Activated naive CD8-positive, alpha-beta T cell (primary cell): ENCODE data around the gene FBXL7.

ENCODE experiments used
- H3K27ac Mint-ChIP-seq: one replicate; pipeline ENCODE4 v1.8.0; 2021; ENCODE audit warnings: mixed read lengths
- H3K27me3 Mint-ChIP-seq: one replicate; pipeline ENCODE4 v1.8.0; 2021; ENCODE audit warnings: mixed read lengths
- H3K36me3 Mint-ChIP-seq: one replicate; pipeline ENCODE4 v1.8.0; 2021; ENCODE audit warnings: mixed read lengths
- H3K4me1 Mint-ChIP-seq: one replicate; pipeline ENCODE4 v1.8.0; 2021; ENCODE audit warnings: low read depth, mixed read lengths
- H3K4me3 Mint-ChIP-seq: one replicate; pipeline ENCODE4 v1.8.0; 2021; ENCODE audit warnings: mild to moderate bottlenecking, mixed read lengths
- H3K9me3 Mint-ChIP-seq: one replicate; pipeline ENCODE4 v1.8.0; 2021; ENCODE audit warnings: low read depth, mixed read lengths

The FBXL7 gene

DNA sequence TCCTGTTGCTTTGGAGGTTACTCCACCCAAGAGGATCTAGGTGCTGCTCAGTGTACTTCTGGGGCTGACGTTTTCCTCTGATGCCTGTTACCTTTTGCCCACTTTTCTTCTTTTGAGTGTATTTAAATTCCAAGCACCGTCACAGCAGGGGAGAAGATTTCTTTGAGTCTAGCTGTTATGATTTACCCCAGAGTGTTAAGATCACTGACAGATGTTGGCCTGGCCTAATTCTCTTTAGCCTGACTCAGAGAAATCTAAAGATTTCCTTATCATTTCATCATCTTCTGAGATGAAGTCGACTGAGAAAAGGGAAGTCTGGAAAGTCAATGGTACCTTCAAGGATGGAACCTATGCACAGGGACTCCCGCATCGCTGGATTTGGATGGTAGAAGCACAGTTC is 191.5 kb downstream of the FBXL7 start:
- no peaks in the 10 kb centered on the region for H3K4me1 Mint-ChIP-seq
- H3K9me3 Mint-ChIP-seq: no peaks in the 10 kb centered on the region
- no peaks in the 10 kb centered on the region for H3K36me3 Mint-ChIP-seq
- H3K27me3 Mint-ChIP-seq: no peaks in the 10 kb centered on the region
- no peak overlapping the region for H3K27ac Mint-ChIP-seq
- no peak overlapping the region for H3K4me3 Mint-ChIP-seq

DNA sequence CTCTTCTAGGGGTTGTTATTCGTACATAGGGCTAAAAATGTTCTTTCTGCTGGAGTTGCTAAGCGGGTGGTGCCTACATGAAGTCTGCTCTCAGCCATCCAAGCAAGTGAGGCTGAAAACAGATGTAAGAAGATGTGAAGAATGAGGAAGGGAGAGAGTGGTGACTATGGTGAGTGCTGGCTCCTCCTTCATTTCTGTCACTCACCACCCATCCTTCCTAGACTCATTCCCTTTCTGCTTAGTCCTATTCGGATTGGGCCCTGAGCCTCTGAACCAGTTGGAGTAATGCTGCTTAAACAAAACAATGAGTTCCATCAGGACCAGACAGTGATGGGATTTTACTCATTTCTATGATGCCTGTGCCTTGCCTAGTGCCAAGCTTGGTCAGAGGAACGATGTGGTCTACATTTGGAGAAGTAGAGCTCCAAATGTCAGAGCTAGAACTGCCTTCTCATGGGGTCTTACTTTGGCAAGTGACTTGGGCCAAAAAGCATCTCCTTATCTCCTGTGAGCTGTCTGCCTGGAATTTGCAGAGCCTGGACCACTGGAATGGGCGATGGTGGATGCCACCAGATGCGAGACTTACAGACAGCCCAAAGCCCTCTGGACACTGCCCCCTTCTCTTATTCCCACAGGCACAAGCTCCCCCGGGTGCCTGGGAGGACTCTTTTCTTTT is 192.9 kb downstream of the FBXL7 start:
- H3K4me1 Mint-ChIP-seq: no peaks in the 10 kb centered on the region
- H3K27me3 Mint-ChIP-seq: no peaks in the 10 kb centered on the region
- H3K36me3 Mint-ChIP-seq: no peaks in the 10 kb centered on the region
- H3K9me3 Mint-ChIP-seq: no peaks in the 10 kb centered on the region
- H3K27ac Mint-ChIP-seq: no peak overlapping the region
- H3K4me3 Mint-ChIP-seq: no peak overlapping the region

DNA sequence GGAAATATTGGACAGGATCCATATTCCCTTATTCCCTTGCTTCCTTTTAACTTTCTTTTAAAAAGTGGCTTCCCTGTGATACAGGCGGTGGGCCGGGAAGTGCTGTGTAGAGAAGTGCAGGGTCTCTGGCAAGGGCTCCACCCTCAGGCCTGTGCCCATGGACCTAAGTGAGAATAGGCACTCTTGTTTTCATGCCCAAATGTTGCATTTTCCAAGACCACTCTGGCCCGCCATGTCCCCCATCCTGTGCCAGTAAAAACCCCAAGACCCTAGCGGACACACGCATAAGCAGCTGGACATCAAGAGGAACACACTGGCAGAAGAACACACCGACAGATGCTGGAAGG is 193.4 kb downstream of the FBXL7 start:
- H3K4me3 Mint-ChIP-seq: no peak overlapping the region

DNA sequence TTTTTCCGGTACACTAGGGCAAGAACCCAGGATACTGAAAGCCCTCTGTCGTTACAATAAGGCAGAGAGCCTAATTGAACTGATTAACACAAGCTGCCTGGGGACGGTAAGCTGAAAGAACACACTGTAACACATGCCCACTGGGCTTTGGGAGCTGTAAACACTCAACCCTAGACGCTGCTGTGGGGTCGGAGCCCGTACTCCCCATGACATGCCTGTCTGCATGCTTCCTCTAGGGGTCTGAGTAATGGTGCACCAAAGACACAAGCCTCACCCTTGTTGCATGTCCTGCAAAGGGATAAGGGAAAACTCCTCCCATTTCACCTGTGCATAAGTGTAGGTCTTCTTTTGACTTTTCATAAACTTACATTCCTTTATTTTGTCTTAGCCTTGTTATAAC is 194.0 kb downstream of the FBXL7 start:
- no peak overlapping the region for H3K4me3 Mint-ChIP-seq
- H3K4me1 Mint-ChIP-seq: no peaks in the 10 kb centered on the region
- no peaks in the 10 kb centered on the region for H3K27me3 Mint-ChIP-seq
- no peaks in the 10 kb centered on the region for H3K9me3 Mint-ChIP-seq
- no peak overlapping the region for H3K27ac Mint-ChIP-seq
- H3K36me3 Mint-ChIP-seq: no peaks in the 10 kb centered on the region

More for the DNA sequence above, 193.4 kb downstream of the FBXL7 start:
- H3K4me1 Mint-ChIP-seq: no peaks in the 10 kb centered on the region
- no peak overlapping the region for H3K27ac Mint-ChIP-seq
- no peaks in the 10 kb centered on the region for H3K27me3 Mint-ChIP-seq
- no peaks in the 10 kb centered on the region for H3K9me3 Mint-ChIP-seq
- no peaks in the 10 kb centered on the region for H3K36me3 Mint-ChIP-seq

DNA sequence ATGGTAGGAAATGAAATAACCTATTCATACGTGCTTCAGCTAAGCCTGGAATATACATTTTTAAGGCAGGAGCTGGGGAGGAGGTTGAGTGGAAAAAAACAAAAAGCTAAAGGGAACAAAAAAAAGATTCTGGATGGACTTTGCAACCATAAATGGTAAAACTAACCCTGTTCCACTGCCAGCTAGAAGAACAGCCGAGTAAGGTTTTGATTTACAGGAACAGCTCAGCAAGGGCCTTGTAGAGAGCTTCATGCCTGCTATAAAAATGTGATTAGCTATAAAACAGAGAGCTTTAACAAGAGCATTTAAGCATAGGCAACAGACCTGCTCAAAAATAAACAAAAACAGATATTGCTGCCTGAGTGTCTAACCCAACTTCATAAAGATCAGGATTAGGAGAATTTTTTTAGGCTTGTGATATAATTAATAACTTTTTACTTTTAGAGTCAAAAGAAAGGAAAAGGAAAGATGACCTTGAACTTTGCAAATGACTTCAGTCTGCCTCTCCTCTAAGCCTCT is 194.8 kb downstream of the FBXL7 start:
- H3K4me3 Mint-ChIP-seq: no peak overlapping the region
- no peaks in the 10 kb centered on the region for H3K4me1 Mint-ChIP-seq
- H3K36me3 Mint-ChIP-seq: no peaks in the 10 kb centered on the region
- H3K27me3 Mint-ChIP-seq: no peaks in the 10 kb centered on the region
- no peaks in the 10 kb centered on the region for H3K9me3 Mint-ChIP-seq
- no peak overlapping the region for H3K27ac Mint-ChIP-seq

DNA sequence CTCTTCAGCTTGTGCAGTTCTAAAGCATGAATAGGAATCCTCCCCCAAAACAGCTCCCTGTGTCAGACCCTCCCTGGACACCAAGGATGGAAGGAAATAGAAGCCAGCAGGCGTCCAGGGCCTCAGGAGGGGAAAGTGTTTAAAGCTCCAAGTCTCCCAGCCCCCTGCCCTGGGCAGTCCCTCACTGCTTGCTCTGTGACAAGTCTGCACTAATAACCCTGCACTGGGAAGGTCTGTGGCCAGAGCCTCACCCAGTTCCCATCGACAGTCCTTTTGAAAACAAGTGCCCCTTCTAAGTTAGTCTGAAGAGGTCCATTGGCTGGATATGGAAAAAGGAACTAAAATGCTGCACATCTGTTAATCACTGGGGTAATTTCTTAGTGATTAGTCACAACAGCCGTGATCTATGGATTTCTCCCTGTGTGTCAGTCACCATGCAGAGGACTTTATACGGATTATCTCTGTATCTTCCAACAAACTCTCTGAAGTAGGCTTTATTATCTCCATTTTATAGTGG is 195.3 kb downstream of the FBXL7 start:
- Mint-ChIP-seq H3K4me1 (no peaks in the 10 kb centered on the region), H3K27ac (no peak overlapping the region), H3K9me3 (no peaks in the 10 kb centered on the region), H3K4me3 (no peak overlapping the region), H3K27me3 (no peaks in the 10 kb centered on the region), H3K36me3 (no peaks in the 10 kb centered on the region)

DNA sequence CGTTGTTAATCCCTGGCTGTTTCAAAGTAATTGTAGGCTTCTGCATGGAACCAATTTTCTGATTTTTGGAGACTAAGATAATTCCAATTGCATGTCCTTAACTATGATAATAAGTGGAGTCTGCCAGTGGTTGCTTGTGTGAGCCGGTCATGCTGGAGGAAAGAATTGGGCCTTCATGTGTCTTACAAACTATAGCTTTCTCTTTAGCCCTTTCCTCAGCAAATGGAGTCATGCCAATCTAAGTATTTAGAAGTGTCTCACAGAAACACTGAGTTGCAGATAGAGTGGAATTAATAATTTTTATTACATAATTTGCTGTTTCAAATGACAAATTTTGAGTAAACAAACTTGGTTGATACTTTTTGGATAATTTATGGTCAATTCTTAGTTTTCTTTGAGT is 200.4 kb downstream of the FBXL7 start:
- H3K27me3 Mint-ChIP-seq: no peaks in the 10 kb centered on the region
- H3K27ac Mint-ChIP-seq: no peak overlapping the region
- H3K36me3 Mint-ChIP-seq: no peaks in the 10 kb centered on the region
- H3K4me3 Mint-ChIP-seq: no peak overlapping the region
- H3K9me3 Mint-ChIP-seq: peaks cover 4% of the 10 kb centered on the region
- no peaks in the 10 kb centered on the region for H3K4me1 Mint-ChIP-seq

DNA sequence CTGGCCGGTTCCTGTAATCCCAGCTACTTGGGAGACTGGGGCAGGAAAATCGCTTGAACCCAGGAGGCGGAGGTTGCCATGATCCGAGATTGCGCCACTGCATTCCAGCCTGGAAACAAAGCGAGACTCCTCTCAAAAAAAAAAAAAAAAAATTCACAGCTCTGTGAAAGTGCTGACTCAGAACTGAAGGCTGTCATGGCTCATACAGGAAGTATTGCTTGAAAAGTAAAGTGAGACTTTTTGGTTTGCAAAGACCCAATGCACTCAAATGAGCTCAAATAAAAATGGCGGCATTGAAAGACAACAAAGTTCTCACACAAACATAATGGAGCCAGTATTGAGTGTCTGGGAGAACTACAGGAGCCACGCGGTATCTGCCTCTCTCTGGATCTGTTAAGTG is 202.1 kb downstream of the FBXL7 start:
- H3K27me3 Mint-ChIP-seq: no peaks in the 10 kb centered on the region
- peaks cover 10% of the 10 kb centered on the region for H3K9me3 Mint-ChIP-seq
- H3K36me3 Mint-ChIP-seq: no peaks in the 10 kb centered on the region
- H3K27ac Mint-ChIP-seq: no peak overlapping the region
- H3K4me1 Mint-ChIP-seq: no peaks in the 10 kb centered on the region
- H3K4me3 Mint-ChIP-seq: no peak overlapping the region

DNA sequence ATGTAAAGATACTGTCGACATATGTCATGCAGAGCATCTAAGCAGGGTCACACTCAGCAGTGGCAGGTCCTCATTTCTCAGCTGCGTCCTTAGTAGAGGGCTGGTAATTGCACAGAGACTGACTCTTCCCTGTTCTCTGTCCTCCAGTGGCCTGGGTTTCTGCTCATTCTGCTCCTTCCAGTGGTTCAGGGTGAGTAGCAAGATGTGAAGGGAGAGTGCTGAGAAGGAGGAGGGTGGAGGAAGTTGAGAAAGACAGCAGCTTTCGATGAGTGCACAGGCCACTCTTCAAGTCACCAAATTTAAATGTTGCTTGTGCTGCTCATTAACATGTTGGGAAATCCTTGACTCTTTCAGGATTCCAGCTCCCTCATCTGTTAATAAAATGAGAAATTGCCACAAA is 203.9 kb downstream of the FBXL7 start:
- H3K9me3 Mint-ChIP-seq: peaks cover 14% of the 10 kb centered on the region
- no peaks in the 10 kb centered on the region for H3K4me1 Mint-ChIP-seq
- H3K36me3 Mint-ChIP-seq: no peaks in the 10 kb centered on the region
- H3K27ac Mint-ChIP-seq: no peak overlapping the region
- no peak overlapping the region for H3K4me3 Mint-ChIP-seq
- no peaks in the 10 kb centered on the region for H3K27me3 Mint-ChIP-seq

DNA sequence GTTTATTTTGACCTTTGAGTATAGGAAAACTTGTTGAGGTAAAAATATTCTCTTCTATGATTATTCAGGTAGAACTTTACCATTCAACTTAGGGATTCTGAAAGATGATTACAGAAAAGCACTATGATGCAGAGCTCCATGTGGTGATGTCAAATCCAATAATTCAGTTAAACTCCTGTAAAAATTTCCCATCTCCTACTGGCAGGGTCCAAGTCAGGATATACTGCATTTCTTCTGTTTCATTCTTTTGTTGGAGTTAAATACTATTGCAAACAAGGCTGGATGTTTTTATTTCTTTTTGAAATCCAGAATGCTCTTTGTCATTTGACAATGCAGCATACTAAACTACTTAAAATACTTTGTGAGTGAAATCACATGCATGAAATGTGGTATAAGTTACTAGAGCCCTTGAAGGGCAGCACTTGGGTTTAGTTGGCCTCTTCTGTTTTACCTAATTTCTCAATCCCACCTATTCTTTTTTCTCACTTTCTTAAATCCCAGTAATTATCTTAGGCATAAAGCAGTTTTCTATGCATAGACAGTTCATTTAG is 204.5 kb downstream of the FBXL7 start:
- Mint-ChIP-seq H3K36me3 (no peaks in the 10 kb centered on the region), H3K27me3 (no peaks in the 10 kb centered on the region), H3K4me1 (no peaks in the 10 kb centered on the region), H3K27ac (no peak overlapping the region), H3K9me3 (peaks cover 15% of the 10 kb centered on the region), H3K4me3 (no peak overlapping the region)

DNA sequence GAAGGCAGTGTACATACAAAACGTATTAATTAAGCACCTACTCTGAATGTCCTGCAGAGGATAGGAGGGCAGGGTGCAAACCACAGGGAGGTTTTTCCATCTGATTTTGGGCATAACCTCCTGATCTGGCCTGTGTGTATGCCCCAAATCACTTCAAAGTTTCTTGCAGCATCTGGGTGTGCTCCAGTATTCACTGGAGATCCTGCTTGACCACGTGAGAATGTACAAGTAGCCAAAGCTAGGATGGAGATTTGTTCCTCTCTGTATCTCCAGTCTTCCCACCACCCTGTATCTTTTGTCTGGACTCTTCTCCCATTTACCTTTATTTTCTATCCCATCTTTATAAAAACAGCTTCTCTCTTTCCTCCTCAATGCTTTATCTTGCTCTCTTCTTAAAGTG is 207.7 kb downstream of the FBXL7 start:
- Mint-ChIP-seq H3K27me3 (no peaks in the 10 kb centered on the region), H3K27ac (no peak overlapping the region), H3K4me1 (no peaks in the 10 kb centered on the region), H3K36me3 (no peaks in the 10 kb centered on the region), H3K9me3 (peaks cover 18% of the 10 kb centered on the region), H3K4me3 (no peak overlapping the region)

DNA sequence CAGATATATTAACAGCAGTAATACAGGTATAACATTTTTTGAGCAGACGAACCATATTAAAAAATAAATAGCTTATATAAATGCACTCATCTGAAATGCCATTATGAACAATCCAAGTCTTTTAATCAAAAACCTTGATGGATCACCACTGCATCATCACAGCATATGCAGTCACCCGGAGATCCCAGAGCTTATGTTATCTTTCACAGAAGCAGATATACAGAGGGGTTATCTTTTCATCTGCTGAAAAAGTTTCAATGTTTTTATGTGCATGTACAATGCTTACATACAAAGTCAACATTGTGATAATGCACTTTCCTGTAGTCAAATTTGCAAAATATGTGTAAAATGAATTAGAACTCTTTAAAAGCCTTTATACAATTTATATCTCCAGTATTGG is 211.9 kb downstream of the FBXL7 start:
- no peaks in the 10 kb centered on the region for H3K4me1 Mint-ChIP-seq

DNA sequence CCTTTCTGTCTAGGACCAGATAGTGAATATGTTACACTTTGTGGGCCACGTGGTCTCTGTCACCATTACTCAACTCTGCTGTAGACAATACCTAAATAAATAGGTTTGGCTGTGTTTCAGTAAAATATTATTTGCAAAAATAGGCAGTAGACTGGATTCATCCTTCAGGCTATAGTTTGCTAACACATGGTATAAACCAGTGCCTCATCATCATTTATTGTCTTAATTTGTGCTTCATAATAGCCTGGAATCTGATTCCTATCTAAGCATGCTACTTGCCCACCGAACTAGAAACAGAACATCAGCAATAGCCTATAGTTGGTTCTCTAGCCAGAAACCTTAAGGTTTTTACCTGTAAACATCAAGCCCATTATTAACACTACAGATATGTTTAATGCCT is 215.6 kb downstream of the FBXL7 start:
- no peaks in the 10 kb centered on the region for H3K4me1 Mint-ChIP-seq
- no peaks in the 10 kb centered on the region for H3K36me3 Mint-ChIP-seq
- H3K27ac Mint-ChIP-seq: no peak overlapping the region
- H3K9me3 Mint-ChIP-seq: no peaks in the 10 kb centered on the region
- H3K4me3 Mint-ChIP-seq: no peak overlapping the region
- no peaks in the 10 kb centered on the region for H3K27me3 Mint-ChIP-seq

More for the DNA sequence above, 211.9 kb downstream of the FBXL7 start:
- Mint-ChIP-seq H3K9me3 (peaks cover 12% of the 10 kb centered on the region), H3K27me3 (no peaks in the 10 kb centered on the region), H3K27ac (no peak overlapping the region), H3K36me3 (no peaks in the 10 kb centered on the region), H3K4me3 (no peak overlapping the region)

DNA sequence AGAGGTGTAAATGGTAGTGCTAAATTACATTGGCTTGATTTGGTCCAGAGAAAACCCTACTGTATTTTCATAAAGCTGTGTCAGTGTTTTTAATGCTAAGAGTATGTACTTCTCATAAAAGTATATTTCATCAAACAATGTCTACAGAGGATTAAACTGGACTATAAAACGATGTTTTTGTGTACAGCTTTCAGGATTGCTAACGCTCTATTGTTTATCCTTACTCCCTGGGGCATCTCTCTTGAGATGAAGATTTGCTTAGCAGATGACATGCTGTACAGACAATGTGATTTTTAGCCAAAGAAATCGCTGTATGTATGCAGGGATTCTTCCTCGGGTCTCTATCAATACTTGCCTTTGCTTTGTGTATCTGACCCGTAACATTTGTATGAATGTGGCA is 216.0 kb downstream of the FBXL7 start:
- H3K27me3 Mint-ChIP-seq: no peaks in the 10 kb centered on the region
- H3K27ac Mint-ChIP-seq: no peak overlapping the region
- H3K36me3 Mint-ChIP-seq: no peaks in the 10 kb centered on the region
- no peak overlapping the region for H3K4me3 Mint-ChIP-seq
- H3K4me1 Mint-ChIP-seq: no peaks in the 10 kb centered on the region
- no peaks in the 10 kb centered on the region for H3K9me3 Mint-ChIP-seq

DNA sequence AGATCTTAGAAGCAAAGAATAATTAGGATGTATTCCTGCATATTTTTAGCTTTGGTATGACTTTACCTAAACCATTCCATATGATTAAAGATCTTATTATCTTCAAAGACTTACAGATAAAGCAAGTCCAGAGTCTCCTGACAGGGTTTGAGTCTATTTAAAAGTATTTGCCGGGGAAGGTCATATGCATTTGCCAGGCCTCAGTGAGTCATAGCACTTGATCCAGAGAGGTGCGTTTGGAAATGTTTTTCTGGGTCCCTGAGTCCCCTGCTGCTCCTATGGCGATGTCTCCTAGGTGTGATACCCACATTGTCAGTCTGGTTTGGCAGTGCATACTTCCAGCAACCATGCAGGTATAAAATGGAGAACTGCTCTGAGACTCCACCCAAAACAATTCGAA is 217.0 kb downstream of the FBXL7 start:
- no peaks in the 10 kb centered on the region for H3K9me3 Mint-ChIP-seq
- H3K27ac Mint-ChIP-seq: no peak overlapping the region
- H3K27me3 Mint-ChIP-seq: no peaks in the 10 kb centered on the region
- H3K4me1 Mint-ChIP-seq: no peaks in the 10 kb centered on the region
- H3K36me3 Mint-ChIP-seq: no peaks in the 10 kb centered on the region
- no peak overlapping the region for H3K4me3 Mint-ChIP-seq
